ENCODE measurements around the gene OGFR.

OGFR gene

DNA sequence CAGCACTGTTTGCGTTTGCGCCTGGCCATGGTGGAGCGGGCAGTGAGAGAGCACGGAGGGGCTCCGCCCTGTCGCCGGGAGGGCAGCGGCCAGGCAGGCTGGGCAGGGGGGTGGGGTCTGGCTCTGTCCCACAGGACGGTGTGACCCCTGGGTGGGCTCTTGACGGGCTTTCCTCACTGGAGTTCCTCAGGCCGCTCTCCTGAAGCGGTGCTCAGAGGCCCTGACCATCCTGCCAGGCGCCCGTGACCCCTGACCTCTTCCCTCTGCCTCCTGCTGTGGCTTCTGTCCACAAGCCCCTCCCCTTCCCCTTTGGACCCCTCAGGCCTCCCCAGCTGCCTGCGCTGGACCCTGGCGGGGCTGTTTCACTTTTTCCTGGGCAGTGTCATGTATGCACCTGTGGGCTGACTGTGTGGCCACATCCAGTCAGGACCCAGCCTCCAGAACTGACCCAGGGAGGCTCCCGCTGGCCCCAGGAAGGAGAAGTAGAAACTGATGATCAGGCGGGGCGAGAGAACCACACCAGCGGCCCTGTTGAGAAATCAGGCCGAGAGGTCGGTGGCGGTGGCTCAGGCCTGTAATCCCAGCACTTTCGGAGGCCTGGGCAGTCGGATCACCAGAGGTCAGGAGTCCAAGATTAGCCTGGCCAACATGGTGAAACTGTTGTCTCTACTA lies 1.2 kb downstream of the OGFR start:
- Histone ChIP-seq H3K4me3 (replicated peaks; ENCODE audit: low read depth, low read length) (peak overlapping the region; percentile 93), H3K36me3 (ENCODE audit: control insufficient read depth, insufficient read depth, low read length) (peaks cover 22% of the 10 kb centered on the region), H3K27me3 (replicated peaks; ENCODE audit: control insufficient read depth, insufficient read depth, low read length) (no peaks in the 10 kb centered on the region)
- TF ChIP-seq, protein P1, sequence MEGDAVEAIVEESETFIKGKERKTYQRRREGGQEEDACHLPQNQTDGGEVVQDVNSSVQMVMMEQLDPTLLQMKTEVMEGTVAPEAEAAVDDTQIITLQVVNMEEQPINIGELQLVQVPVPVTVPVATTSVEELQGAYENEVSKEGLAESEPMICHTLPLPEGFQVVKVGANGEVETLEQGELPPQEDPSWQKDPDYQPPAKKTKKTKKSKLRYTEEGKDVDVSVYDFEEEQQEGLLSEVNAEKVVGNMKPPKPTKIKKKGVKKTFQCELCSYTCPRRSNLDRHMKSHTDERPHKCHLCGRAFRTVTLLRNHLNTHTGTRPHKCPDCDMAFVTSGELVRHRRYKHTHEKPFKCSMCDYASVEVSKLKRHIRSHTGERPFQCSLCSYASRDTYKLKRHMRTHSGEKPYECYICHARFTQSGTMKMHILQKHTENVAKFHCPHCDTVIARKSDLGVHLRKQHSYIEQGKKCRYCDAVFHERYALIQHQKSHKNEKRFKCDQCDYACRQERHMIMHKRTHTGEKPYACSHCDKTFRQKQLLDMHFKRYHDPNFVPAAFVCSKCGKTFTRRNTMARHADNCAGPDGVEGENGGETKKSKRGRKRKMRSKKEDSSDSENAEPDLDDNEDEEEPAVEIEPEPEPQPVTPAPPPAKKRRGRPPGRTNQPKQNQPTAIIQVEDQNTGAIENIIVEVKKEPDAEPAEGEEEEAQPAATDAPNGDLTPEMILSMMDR (IDR thresholded peaks at IDR 0.05; ENCODE audit: insufficient read depth, low read length, poor library complexity, severe bottlenecking), result no peak
- no peak for DNase-seq (ENCODE audit: extremely low read depth, insufficient read length)

DNA sequence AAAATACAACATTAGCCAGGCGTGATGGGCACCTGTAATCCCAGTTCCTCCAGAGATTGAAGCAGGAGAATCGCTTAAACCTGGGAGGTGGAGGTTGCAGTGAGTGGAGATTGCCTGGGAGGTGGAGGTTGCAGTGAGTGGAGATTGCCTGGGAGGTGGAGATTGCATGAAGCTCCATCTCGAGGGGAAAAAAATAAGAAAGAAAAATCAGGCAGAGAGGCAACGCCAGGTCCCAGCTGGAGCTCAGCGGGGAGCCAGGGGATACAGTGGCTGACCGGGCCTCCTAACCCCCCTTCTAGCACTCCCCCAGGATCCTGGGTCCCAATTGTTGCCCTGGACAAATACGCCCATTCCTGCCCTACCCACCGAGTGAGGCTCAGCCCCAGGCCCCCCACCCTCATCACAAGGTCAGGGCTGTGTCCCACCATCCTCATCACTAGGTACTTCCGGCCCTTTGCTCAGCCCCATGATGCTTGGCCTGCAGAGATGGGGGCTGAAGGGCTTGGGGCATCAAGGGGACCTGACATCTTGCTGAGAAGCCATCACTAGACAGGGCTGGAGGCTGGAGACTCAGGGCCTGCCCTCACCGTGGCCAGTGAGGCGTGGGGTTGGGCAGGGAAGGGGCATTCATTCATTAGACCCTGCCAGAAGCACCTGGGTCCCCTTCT lies 1.9 kb downstream of the OGFR start:
- TF ChIP-seq, protein P1 (IDR thresholded peaks at IDR 0.05; ENCODE audit: insufficient read depth, low read length, poor library complexity, severe bottlenecking), result no peak
- Histone ChIP-seq H3K36me3 (ENCODE audit: control insufficient read depth, insufficient read depth, low read length) (peaks cover 22% of the 10 kb centered on the region), H3K27me3 (replicated peaks; ENCODE audit: control insufficient read depth, insufficient read depth, low read length) (no peaks in the 10 kb centered on the region), H3K4me3 (replicated peaks; ENCODE audit: low read depth, low read length) (peak overlapping the region; percentile 93; the same call in 1 of the 2 replicates)
- DNase-seq (ENCODE audit: extremely low read depth, insufficient read length), result no peak

DNA sequence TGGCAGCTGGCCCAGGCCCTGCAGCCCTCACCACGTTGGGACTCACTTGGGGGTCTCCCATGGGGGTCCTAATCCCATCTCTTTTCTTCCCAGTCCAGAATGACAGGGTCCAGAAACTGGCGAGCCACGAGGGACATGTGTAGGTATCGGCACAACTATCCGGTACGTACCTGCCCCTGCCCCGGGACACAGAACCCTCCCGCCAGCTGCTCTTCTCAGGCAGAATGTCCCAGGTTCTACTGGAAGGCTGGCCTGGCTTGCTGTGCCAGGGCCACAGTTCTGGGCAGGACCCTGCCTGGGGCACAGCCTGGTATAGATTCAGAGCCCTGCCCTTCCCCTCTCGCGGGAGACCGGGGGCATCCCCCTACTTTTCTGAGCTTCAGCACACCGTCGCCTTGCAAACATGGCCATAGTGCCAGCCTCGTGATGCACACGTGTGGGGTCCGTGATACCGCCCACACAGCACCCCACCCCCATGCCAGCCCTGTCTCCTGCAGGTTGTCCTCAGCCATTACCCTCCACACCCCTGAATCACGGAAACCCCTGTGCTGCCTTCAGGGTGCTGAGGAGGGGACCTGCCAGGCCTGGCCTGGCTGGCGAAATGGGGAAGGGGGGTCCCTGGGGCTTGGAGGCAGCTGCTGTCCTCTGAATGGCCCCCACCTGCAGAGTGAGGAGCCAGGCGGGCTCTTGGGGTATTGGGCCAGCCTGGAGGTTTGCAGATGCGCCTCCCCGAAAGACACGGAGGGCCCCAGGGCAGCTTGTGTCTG lies 3.0 kb downstream of the OGFR start:
- DNase-seq (ENCODE audit: extremely low read depth, insufficient read length), result no peak
- peaks cover 27% of the 10 kb centered on the region for H3K36me3 ChIP-seq (ENCODE audit: control insufficient read depth, insufficient read depth, low read length)
- H3K27me3 ChIP-seq (replicated peaks; ENCODE audit: control insufficient read depth, insufficient read depth, low read length), result no peaks in the 10 kb centered on the region
- TF ChIP-seq, protein P1 (IDR thresholded peaks at IDR 0.05; ENCODE audit: insufficient read depth, low read length, poor library complexity, severe bottlenecking), result no peak
- H3K4me3 ChIP-seq (replicated peaks; ENCODE audit: low read depth, low read length), result no peak overlapping the region

DNA sequence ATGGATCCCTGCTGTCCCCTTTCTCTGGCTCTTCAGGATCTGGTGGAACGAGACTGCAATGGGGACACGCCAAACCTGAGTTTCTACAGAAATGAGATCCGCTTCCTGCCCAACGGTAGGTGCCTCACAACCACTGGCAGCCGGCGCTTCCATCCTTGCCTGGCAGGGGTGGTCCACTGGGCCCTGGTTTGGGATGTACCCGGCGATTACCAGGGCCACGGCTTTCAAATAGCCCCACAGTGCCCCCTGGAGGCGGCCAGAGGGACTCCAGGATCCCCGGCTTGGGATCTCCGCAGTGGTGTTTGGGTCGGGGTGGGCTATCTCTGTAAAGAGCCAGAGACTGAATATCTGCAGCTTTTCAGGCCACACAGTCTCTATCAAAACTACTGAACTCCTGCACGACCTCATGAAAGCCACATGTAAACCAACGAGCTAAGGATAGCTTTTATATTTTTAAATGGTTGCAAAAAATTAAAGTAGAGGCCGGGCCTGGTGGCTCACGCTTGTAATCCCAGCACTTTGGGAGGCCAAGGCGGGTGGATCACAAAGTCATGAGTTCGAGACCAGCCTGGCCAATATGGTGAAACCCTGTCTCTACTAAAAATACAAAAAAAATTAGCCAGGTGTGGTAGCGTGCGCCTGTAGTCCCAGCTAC lies 3.7 kb downstream of the OGFR start:
- DNase-seq (ENCODE audit: extremely low read depth, insufficient read length), result peak; percentile 50
- no peaks in the 10 kb centered on the region for H3K27me3 ChIP-seq (replicated peaks; ENCODE audit: control insufficient read depth, insufficient read depth, low read length)
- H3K4me3 ChIP-seq (replicated peaks; ENCODE audit: low read depth, low read length), result no peak overlapping the region
- TF ChIP-seq, protein P1 (IDR thresholded peaks at IDR 0.05; ENCODE audit: insufficient read depth, low read length, poor library complexity, severe bottlenecking), result peak; percentile 95
- peaks cover 27% of the 10 kb centered on the region for H3K36me3 ChIP-seq (ENCODE audit: control insufficient read depth, insufficient read depth, low read length)

GRCh38 chr20:62809530-62810428 lies 5.1 kb downstream of the OGFR start:
- Histone ChIP-seq H3K36me3 (ENCODE audit: control insufficient read depth, insufficient read depth, low read length) (peaks cover 29% of the 10 kb centered on the region), H3K27me3 (replicated peaks; ENCODE audit: control insufficient read depth, insufficient read depth, low read length) (no peaks in the 10 kb centered on the region), H3K4me3 (replicated peaks; ENCODE audit: low read depth, low read length) (no peak overlapping the region)
- TF ChIP-seq, protein P1 (IDR thresholded peaks at IDR 0.05; ENCODE audit: insufficient read depth, low read length, poor library complexity, severe bottlenecking), result no peak
- no peak for DNase-seq (ENCODE audit: extremely low read depth, insufficient read length)
